Measurements from ENCODE around the gene OLFML1.

DNA sequence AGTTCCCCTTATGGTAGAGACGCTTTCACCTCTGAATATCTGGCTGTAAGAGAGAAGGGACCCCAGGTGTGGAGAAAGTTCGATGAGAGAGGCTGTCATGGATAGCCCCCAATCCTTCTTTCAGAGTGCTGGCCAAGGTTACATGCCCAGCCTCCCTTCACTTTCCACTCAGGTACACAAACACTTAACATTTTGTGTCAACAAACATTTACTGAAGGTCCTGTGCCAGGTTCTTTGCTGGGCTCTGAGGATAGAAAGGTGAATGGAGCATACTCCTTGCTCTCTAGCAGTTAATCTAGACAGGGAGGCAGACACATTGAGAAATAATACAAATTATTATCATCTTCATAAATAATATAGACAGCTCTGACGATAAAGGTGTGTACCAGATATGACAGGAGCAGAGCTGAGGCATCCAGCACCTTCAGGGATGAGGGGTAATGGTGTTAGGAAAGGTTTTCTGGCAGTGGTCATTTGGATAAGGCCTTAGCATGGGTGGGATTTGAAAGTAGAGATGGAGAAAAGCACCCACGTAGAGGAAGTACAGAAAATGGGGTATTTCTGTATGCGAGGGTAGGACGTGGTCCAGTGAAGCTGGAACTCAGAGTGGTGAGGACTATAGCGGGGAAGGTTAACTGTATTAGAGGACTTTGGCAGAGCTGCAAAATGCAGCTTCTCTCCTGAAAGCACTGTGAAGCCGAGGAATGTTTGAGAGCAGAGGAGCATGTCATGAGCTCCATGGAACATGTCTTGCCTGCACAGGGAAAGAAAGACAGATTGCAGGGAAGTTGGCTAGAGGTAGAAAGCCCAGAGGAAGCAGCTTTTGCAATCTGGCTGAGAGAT lies 48.1 kb downstream of the OLFML1 start:
- TF ChIP-seq, protein P1, sequence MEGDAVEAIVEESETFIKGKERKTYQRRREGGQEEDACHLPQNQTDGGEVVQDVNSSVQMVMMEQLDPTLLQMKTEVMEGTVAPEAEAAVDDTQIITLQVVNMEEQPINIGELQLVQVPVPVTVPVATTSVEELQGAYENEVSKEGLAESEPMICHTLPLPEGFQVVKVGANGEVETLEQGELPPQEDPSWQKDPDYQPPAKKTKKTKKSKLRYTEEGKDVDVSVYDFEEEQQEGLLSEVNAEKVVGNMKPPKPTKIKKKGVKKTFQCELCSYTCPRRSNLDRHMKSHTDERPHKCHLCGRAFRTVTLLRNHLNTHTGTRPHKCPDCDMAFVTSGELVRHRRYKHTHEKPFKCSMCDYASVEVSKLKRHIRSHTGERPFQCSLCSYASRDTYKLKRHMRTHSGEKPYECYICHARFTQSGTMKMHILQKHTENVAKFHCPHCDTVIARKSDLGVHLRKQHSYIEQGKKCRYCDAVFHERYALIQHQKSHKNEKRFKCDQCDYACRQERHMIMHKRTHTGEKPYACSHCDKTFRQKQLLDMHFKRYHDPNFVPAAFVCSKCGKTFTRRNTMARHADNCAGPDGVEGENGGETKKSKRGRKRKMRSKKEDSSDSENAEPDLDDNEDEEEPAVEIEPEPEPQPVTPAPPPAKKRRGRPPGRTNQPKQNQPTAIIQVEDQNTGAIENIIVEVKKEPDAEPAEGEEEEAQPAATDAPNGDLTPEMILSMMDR (IDR thresholded peaks at IDR 0.05; ENCODE audit: extremely low read depth in 1 of 2, insufficient read depth in 1 of 2, low read depth in 1 of 2, low read length in 2 of 2) = no peak
- TF ChIP-seq POLR2A (IDR thresholded peaks at IDR 0.05; ENCODE audit: low read depth, low read length) (no peak), MYC (IDR thresholded peaks at IDR 0.05; ENCODE audit: low read depth, low read length) (no peak), EZH2 (IDR thresholded peaks at IDR 0.05; ENCODE audit: borderline replicate concordance, low read depth, low read length, severe bottlenecking) (no peak)
